ENCODE results near the gene NMRAL1. TPM values are rescaled to one million over a fixed set of nuclear protein-coding genes. Genes with fewer than 3 reads are reported as not detected.

The NMRAL1 gene
- polyA plus RNA-seq, 1 of the 3 experiments (the other 2 are of a cell fraction) = 99.9 TPM

GRCh38 chr16:4494746-4495490, 20.5 kb upstream of the NMRAL1 start:
- peak overlapping the region; percentile 56 for H3K4me2 ChIP-seq
- H3K79me2 ChIP-seq (ENCODE audit: insufficient read depth) = peaks cover 89% of the 10 kb centered on the region
- no peaks in the 10 kb centered on the region for H3K9me3 ChIP-seq
- no peaks in the 10 kb centered on the region for H3K27me3 ChIP-seq (ENCODE audit: insufficient read depth)
- H3F3A ChIP-seq (replicated peaks; ENCODE audit: insufficient read depth) = peaks cover 30% of the 10 kb centered on the region
- no peaks in the 10 kb centered on the region for H3K36me3 ChIP-seq (replicated peaks in 1 of 2; ENCODE audit: control insufficient read depth in 1 of 2, insufficient read depth in 2 of 2, low read length in 1 of 2)
- DNase-seq = no peak
- ChIA-PET CTCF (interaction anchor here (0.7 kb wide), 1 partner anchor 91 kb away, joined by 3 read pairs; no protein-coding TSS in a partner anchor), POLR2A (no interaction called here)
- H4K20me1 ChIP-seq (ENCODE audit: insufficient read depth) = no peaks in the 10 kb centered on the region
- no peak for TF ChIP-seq RXRA (IDR thresholded peaks at IDR 0.05; ENCODE audit: borderline replicate concordance, low read depth)
- no peak for TF ChIP-seq REST (IDR thresholded peaks at IDR 0.05; ENCODE audit: low read depth, low read length)
- no peak for TF ChIP-seq MAX (IDR thresholded peaks at IDR 0.05; ENCODE audit: low read depth)
- peak; percentile 33; the same call in 1 of the 2 replicates for TF ChIP-seq TCF12 (IDR thresholded peaks at IDR 0.05)
- TF ChIP-seq MXI1 (IDR thresholded peaks at IDR 0.05; ENCODE audit: low read depth, low read length) = no peak
- TF ChIP-seq RCOR1 (IDR thresholded peaks at IDR 0.05; ENCODE audit: low read length) = no peak
- peak; percentile 50 for TF ChIP-seq JUND (IDR thresholded peaks at IDR 0.05)
- no peak for TF ChIP-seq FOXM1 (IDR thresholded peaks at IDR 0.05; ENCODE audit: low read depth)
- TF ChIP-seq FOSL2 (IDR thresholded peaks at IDR 0.05; ENCODE audit: borderline replicate concordance, low read depth) = peak; percentile 74; the same call in 1 of the 2 replicates
- no peak for TF ChIP-seq EP300 (IDR thresholded peaks at IDR 0.05; ENCODE audit: borderline replicate concordance in 1 of 2, low read depth in 1 of 2, low read length in 1 of 2)
- peaks cover under 1 to 31% of the 10 kb centered on the region in 2 experiments; a peak in 2 of 4 replicates for H3K4me1 ChIP-seq (ENCODE audit: control insufficient read depth in 1 of 2, insufficient read depth in 2 of 2, low read depth in 1 of 2, low read length in 1 of 2)
- H3K27ac ChIP-seq (ENCODE audit: low read depth in 2 of 2, low read length in 1 of 2) = peak overlapping the region; percentile 29 to 80; a peak in 3 of 4 replicates
- peak overlapping the region; percentile 25; the same call in 1 of the 2 replicates for H3K9ac ChIP-seq
- no peak overlapping the region for H3K4me3 ChIP-seq (ENCODE audit: low read depth in 2 of 2, low read length in 1 of 2)
- H2AFZ ChIP-seq (ENCODE audit: low read depth) = no peak overlapping the region
- WGBS (ENCODE audit: low lambda C conversion rate) = 67% methylated on average over 6 of the region's 6 CpGs
- no peaks in the 10 kb centered on the region for H3K9me2 ChIP-seq

GRCh38 chr16:4491898-4492297, 17.5 kb upstream of the NMRAL1 start:
- H3K4me1 ChIP-seq (ENCODE audit: control insufficient read depth in 1 of 2, insufficient read depth in 2 of 2, low read depth in 1 of 2, low read length in 1 of 2) = peaks cover 0 to 47% of the 10 kb centered on the region in 2 experiments; a peak in 2 of 4 replicates
- H3K79me2 ChIP-seq (ENCODE audit: insufficient read depth) = peaks cover 72% of the 10 kb centered on the region
- POLR2A ChIA-PET = interaction anchor here (0.6 kb wide), 1 partner anchor 16 kb away, joined by 3 read pairs; the partner anchor contains the start of gene HMOX2

More at GRCh38 chr16:4491898-4492297, 17.5 kb upstream of the NMRAL1 start:
- 92% methylated on average over 4 of the region's 4 CpGs for WGBS (ENCODE audit: low lambda C conversion rate)
- no peak overlapping the region for H3K4me3 ChIP-seq (ENCODE audit: low read depth in 2 of 2, low read length in 1 of 2)
- H4K20me1 ChIP-seq (ENCODE audit: insufficient read depth) = no peaks in the 10 kb centered on the region
- DNase-seq = no peak
- H3K27ac ChIP-seq (ENCODE audit: low read depth in 2 of 2, low read length in 1 of 2) = no peak overlapping the region
- no peaks in the 10 kb centered on the region for H3K9me2 ChIP-seq
- CTCF ChIA-PET = interaction anchor here (1.7 kb wide), 1 partner anchor 15 kb away, joined by 7 read pairs; no protein-coding TSS in a partner anchor
- no peaks in the 10 kb centered on the region for H3K36me3 ChIP-seq (replicated peaks in 1 of 2; ENCODE audit: control insufficient read depth in 1 of 2, insufficient read depth in 2 of 2, low read length in 1 of 2)
- H3K27me3 ChIP-seq (ENCODE audit: insufficient read depth) = no peaks in the 10 kb centered on the region
- H2AFZ ChIP-seq (ENCODE audit: low read depth) = no peak overlapping the region
- H3F3A ChIP-seq (replicated peaks; ENCODE audit: insufficient read depth) = peaks cover 48% of the 10 kb centered on the region
- no peak overlapping the region for H3K9ac ChIP-seq
- H3K4me2 ChIP-seq = no peak overlapping the region
- no peak for TF ChIP-seq SIN3A (IDR thresholded peaks at IDR 0.05; ENCODE audit: borderline replicate concordance, low read depth, low read length)
- TF ChIP-seq ZBTB33 (IDR thresholded peaks at IDR 0.05; ENCODE audit: borderline replicate concordance, low read depth) = no peak
- TF ChIP-seq SMC3 (IDR thresholded peaks at IDR 0.05; ENCODE audit: low read depth, low read length) = no peak
- no peaks in the 10 kb centered on the region for H3K9me3 ChIP-seq
